Measurements from ENCODE around the gene PHACTR3.
"Not testable (repeated sequence)": the region's sequence is repeated elsewhere in the genome, so short reads cannot be mapped to it uniquely, and the experiment has no call there.

PHACTR3 gene

GRCh38 chr20:59845472-59845871 lies 241.1 kb downstream of the PHACTR3 start:
- Histone ChIP-seq H3K4me3 (ENCODE audit: low read length) (no peak overlapping the region), H3K27me3 (ENCODE audit: control insufficient read depth, insufficient read depth, low read length) (no peaks in the 10 kb centered on the region), H3K9ac (ENCODE audit: low read length) (no peak overlapping the region), H3K36me3 (ENCODE audit: control insufficient read depth, insufficient read depth, low read length) (no peaks in the 10 kb centered on the region), H3K9me3 (ENCODE audit: control insufficient read depth, low read length) (no peaks in the 10 kb centered on the region), H3K4me1 (ENCODE audit: control insufficient read depth, insufficient read depth, low read length) (no peaks in the 10 kb centered on the region)

DNA sequence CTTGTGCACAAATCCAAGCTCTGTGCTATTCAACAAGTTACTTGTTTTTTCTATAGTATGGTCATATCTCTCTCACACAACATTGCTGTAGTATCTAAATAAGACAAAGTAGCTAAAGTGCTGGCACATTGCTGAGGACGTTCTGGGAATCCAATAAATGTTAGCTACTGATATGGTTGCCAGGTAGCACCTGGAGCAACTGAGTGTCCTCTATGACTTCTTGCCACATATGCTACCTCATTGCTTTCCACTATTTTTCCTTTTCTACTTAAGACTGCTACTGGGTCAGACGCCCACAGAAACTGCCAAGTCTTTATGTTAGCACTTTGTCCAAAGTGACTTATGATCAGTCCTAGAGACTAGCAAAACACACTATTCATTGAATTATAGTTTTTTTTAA lies 243.8 kb downstream of the PHACTR3 start:
- no peaks in the 10 kb centered on the region for H3K36me3 ChIP-seq (ENCODE audit: control insufficient read depth, insufficient read depth, low read length)
- no peaks in the 10 kb centered on the region for H3K4me1 ChIP-seq (ENCODE audit: control insufficient read depth, insufficient read depth, low read length)
- no peaks in the 10 kb centered on the region for H3K27me3 ChIP-seq (ENCODE audit: control insufficient read depth, insufficient read depth, low read length)
- no peak overlapping the region for H3K9ac ChIP-seq (ENCODE audit: low read length)
- no peaks in the 10 kb centered on the region for H3K9me3 ChIP-seq (ENCODE audit: control insufficient read depth, low read length)
- H3K4me3 ChIP-seq (ENCODE audit: low read length) = no peak overlapping the region

DNA sequence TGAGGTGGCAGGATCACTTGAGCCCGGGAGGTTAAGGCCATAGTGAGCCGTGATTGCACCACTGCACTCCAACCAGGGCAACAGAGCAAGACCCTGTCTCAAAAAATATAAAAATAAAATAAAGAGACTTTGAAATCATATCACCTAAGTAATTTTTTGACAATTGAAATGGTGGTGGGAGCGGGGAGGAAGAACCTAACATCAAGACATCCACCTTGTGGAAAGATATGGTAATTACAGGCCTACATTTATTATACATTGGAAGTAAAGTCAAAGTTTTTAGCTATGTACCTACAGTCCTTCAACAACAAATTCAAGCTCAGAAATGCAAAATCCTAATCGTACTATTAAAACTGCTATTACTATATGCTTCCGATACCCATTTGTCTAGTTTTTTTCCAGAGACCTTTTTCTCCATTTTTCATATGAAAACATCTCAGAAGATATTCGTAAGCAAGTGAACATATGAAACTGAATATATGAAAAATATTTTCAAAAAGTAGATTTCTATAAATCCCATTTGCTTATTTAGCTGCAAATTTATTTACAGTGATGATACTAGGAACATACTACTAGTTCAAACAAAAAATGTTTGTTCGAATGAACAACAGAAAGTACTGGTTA lies 245.8 kb downstream of the PHACTR3 start:
- Histone ChIP-seq H3K9ac (ENCODE audit: low read length) (no peak overlapping the region), H3K4me1 (ENCODE audit: control insufficient read depth, insufficient read depth, low read length) (no peaks in the 10 kb centered on the region), H3K27me3 (ENCODE audit: control insufficient read depth, insufficient read depth, low read length) (no peaks in the 10 kb centered on the region), H3K36me3 (ENCODE audit: control insufficient read depth, insufficient read depth, low read length) (no peaks in the 10 kb centered on the region), H3K4me3 (ENCODE audit: low read length) (no peak overlapping the region), H3K9me3 (ENCODE audit: control insufficient read depth, low read length) (no peaks in the 10 kb centered on the region)

DNA sequence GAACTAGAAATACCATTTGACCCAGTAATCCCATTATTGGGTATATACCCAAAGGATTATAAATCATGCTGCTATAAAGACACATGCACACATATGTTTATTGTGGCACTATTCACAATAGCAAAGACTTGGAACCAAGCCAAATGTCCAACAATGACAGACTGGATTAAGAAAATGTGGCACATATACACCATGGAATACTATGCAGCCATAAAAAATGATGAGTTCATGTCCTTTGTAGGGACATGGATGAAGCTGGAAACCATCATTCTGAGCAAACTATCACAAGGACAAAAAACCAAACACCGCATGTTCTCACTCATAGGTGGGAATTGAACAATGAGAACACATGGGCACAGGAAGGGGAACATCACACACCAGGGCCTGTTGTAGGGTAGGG lies 252.2 kb downstream of the PHACTR3 start:
- not testable (repeated sequence) for H3K36me3 ChIP-seq (ENCODE audit: control insufficient read depth, insufficient read depth, low read length); H3K9me3 ChIP-seq (ENCODE audit: control insufficient read depth, low read length); H3K27me3 ChIP-seq (ENCODE audit: control insufficient read depth, insufficient read depth, low read length); H3K4me1 ChIP-seq (ENCODE audit: control insufficient read depth, insufficient read depth, low read length); H3K9ac ChIP-seq (ENCODE audit: low read length); H3K4me3 ChIP-seq (ENCODE audit: low read length)

- H3K9me3 ChIP-seq (ENCODE audit: control insufficient read depth, low read length); H3K4me3 ChIP-seq (ENCODE audit: low read length): not testable (repeated sequence)
These were observed 252.6 kb downstream of the PHACTR3 start for GRCh38 chr20:59856941-59857340.

DNA sequence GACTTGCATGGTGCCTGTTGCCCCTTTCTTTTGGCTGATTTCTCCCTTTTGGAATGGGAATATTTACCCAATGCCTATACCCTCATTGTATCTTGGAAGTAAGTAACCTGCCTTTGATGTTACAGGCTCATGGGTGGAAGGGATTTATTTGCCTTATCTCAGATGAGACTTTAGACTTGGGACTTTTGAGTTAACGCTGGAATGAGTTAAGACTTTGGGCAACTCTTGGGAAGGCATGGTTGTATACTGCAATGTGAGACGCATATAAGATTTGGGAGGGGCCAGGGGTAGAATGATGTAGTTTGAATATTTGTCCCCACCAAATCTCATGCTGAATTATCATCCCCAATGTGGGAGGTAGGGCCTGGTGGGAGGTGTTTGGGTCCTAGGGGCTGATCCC lies 253.6 kb downstream of the PHACTR3 start:
- H3K27me3 ChIP-seq (ENCODE audit: control insufficient read depth, insufficient read depth, low read length) = no peaks in the 10 kb centered on the region
- H3K4me1 ChIP-seq (ENCODE audit: control insufficient read depth, insufficient read depth, low read length) = no peaks in the 10 kb centered on the region
- no peaks in the 10 kb centered on the region for H3K9me3 ChIP-seq (ENCODE audit: control insufficient read depth, low read length)
- H3K4me3 ChIP-seq (ENCODE audit: low read length) = no peak overlapping the region
- H3K9ac ChIP-seq (ENCODE audit: low read length) = no peak overlapping the region
- no peaks in the 10 kb centered on the region for H3K36me3 ChIP-seq (ENCODE audit: control insufficient read depth, insufficient read depth, low read length)

More at GRCh38 chr20:59856941-59857340, 252.6 kb downstream of the PHACTR3 start:
- H3K27me3 ChIP-seq (ENCODE audit: control insufficient read depth, insufficient read depth, low read length); H3K4me1 ChIP-seq (ENCODE audit: control insufficient read depth, insufficient read depth, low read length); H3K9ac ChIP-seq (ENCODE audit: low read length); H3K36me3 ChIP-seq (ENCODE audit: control insufficient read depth, insufficient read depth, low read length): not testable (repeated sequence)

GRCh38 chr20:59858425-59858824 lies 254.1 kb downstream of the PHACTR3 start:
- Histone ChIP-seq H3K4me3 (ENCODE audit: low read length) (no peak overlapping the region), H3K9me3 (ENCODE audit: control insufficient read depth, low read length) (no peaks in the 10 kb centered on the region), H3K27me3 (ENCODE audit: control insufficient read depth, insufficient read depth, low read length) (no peaks in the 10 kb centered on the region), H3K4me1 (ENCODE audit: control insufficient read depth, insufficient read depth, low read length) (no peaks in the 10 kb centered on the region), H3K9ac (ENCODE audit: low read length) (no peak overlapping the region), H3K36me3 (ENCODE audit: control insufficient read depth, insufficient read depth, low read length) (no peaks in the 10 kb centered on the region)

- Histone ChIP-seq H3K27me3 (ENCODE audit: control insufficient read depth, insufficient read depth, low read length) (no peaks in the 10 kb centered on the region), H3K4me1 (ENCODE audit: control insufficient read depth, insufficient read depth, low read length) (no peaks in the 10 kb centered on the region), H3K9ac (ENCODE audit: low read length) (no peak overlapping the region), H3K36me3 (ENCODE audit: control insufficient read depth, insufficient read depth, low read length) (no peaks in the 10 kb centered on the region), H3K4me3 (ENCODE audit: low read length) (no peak overlapping the region), H3K9me3 (ENCODE audit: control insufficient read depth, low read length) (no peaks in the 10 kb centered on the region)
These were observed 257.1 kb downstream of the PHACTR3 start for GRCh38 chr20:59861401-59861800.

GRCh38 chr20:59863058-59863457 lies 258.7 kb downstream of the PHACTR3 start:
- no peak overlapping the region for H3K9ac ChIP-seq (ENCODE audit: low read length)
- H3K36me3 ChIP-seq (ENCODE audit: control insufficient read depth, insufficient read depth, low read length) = no peaks in the 10 kb centered on the region
- no peaks in the 10 kb centered on the region for H3K27me3 ChIP-seq (ENCODE audit: control insufficient read depth, insufficient read depth, low read length)
- no peak overlapping the region for H3K4me3 ChIP-seq (ENCODE audit: low read length)
- H3K9me3 ChIP-seq (ENCODE audit: control insufficient read depth, low read length) = no peaks in the 10 kb centered on the region
- no peaks in the 10 kb centered on the region for H3K4me1 ChIP-seq (ENCODE audit: control insufficient read depth, insufficient read depth, low read length)

DNA sequence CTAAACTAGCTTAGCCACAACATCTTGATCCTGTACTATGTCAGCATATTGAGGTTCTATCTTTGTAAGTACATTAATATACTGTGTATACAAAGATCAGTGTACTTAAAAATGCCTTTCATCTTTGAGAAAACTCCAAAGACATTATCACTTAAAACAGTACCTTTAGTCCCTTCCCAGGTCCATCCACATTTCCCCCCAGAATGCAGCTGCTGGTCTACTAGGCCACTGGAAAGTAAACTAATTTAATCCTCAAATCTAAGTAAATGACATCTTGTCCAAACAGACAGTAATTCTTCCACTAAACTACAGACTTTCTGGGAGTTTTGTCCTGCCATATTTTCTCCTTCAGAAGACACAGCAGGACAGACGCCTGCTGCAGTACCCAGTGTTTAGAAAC lies 260.4 kb downstream of the PHACTR3 start:
- H3K27me3 ChIP-seq (ENCODE audit: control insufficient read depth, insufficient read depth, low read length) = no peaks in the 10 kb centered on the region
- H3K9me3 ChIP-seq (ENCODE audit: control insufficient read depth, low read length) = no peaks in the 10 kb centered on the region
- H3K4me1 ChIP-seq (ENCODE audit: control insufficient read depth, insufficient read depth, low read length) = no peaks in the 10 kb centered on the region
- no peaks in the 10 kb centered on the region for H3K36me3 ChIP-seq (ENCODE audit: control insufficient read depth, insufficient read depth, low read length)
- H3K4me3 ChIP-seq (ENCODE audit: low read length) = no peak overlapping the region
- no peak overlapping the region for H3K9ac ChIP-seq (ENCODE audit: low read length)

DNA sequence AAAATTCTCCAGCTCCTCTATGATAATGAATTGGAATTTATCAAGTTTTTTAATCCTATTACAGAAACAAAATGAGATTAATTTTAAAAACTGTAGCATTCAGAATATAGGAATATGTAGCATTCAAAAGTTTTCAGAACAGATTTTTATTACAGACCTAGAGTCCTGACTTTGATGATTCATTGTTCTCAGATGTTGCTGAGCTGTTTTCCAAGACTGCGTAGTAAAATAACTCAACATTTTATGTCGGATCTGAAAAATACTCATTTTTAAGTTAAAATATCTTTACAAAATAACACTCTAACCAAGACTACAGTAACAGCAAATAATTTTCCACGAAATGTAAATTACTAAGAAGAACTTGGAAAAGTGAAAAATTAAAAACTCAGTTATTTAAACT lies 262.0 kb downstream of the PHACTR3 start:
- Histone ChIP-seq H3K9me3 (ENCODE audit: control insufficient read depth, low read length) (no peaks in the 10 kb centered on the region), H3K36me3 (ENCODE audit: control insufficient read depth, insufficient read depth, low read length) (no peaks in the 10 kb centered on the region), H3K27me3 (ENCODE audit: control insufficient read depth, insufficient read depth, low read length) (no peaks in the 10 kb centered on the region), H3K4me1 (ENCODE audit: control insufficient read depth, insufficient read depth, low read length) (no peaks in the 10 kb centered on the region), H3K4me3 (ENCODE audit: low read length) (no peak overlapping the region), H3K9ac (ENCODE audit: low read length) (no peak overlapping the region)

DNA sequence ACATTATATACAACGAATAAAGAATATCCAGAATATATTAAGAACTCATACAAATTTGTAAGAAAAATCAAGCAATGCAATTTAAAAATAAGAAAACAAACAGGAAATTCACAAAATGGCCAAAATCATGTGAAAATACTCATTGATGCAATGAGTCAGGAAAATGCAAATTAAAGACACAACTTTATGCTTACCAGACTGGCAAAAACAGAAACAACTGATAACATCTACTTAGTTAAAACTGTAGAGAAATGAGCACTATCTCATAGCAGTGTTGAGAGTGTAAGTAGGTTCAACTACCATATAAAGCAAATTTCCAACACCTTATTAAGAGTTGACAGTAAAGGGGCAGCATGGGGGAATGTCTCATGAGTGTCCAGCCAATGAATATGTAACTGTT lies 266.8 kb downstream of the PHACTR3 start:
- H3K36me3 ChIP-seq (ENCODE audit: control insufficient read depth, insufficient read depth, low read length) = no peaks in the 10 kb centered on the region
- H3K27me3 ChIP-seq (ENCODE audit: control insufficient read depth, insufficient read depth, low read length) = no peaks in the 10 kb centered on the region
- H3K9ac ChIP-seq (ENCODE audit: low read length) = no peak overlapping the region
- no peak overlapping the region for H3K4me3 ChIP-seq (ENCODE audit: low read length)
- H3K9me3 ChIP-seq (ENCODE audit: control insufficient read depth, low read length) = no peaks in the 10 kb centered on the region
- H3K4me1 ChIP-seq (ENCODE audit: control insufficient read depth, insufficient read depth, low read length) = no peaks in the 10 kb centered on the region

- Histone ChIP-seq H3K4me1 (ENCODE audit: control insufficient read depth, insufficient read depth, low read length) (no peaks in the 10 kb centered on the region), H3K4me3 (ENCODE audit: low read length) (no peak overlapping the region), H3K9me3 (ENCODE audit: control insufficient read depth, low read length) (no peaks in the 10 kb centered on the region), H3K27me3 (ENCODE audit: control insufficient read depth, insufficient read depth, low read length) (no peaks in the 10 kb centered on the region), H3K36me3 (ENCODE audit: control insufficient read depth, insufficient read depth, low read length) (no peaks in the 10 kb centered on the region), H3K9ac (ENCODE audit: low read length) (no peak overlapping the region)
These were observed 269.1 kb downstream of the PHACTR3 start for GRCh38 chr20:59873409-59873808.

Data from mucosa of stomach (tissue), 1 donor.